Measurements from ENCODE around the gene CADPS. TPM values are rescaled to one million over a fixed set of nuclear protein-coding genes. Genes with fewer than 3 reads are reported as not detected.

CADPS gene
- total RNA-seq, 1 donor from 2014 or later, result 1.3 TPM

- H3K4me3 ChIP-seq (ENCODE audit: low read depth, low read length), result no peak overlapping the region
- peak; percentile 66 for FAIRE-seq
These were observed 209.4 kb downstream of the CADPS start for GRCh38 chr3:62665627-62666437.

GRCh38 chr3:62662677-62663076, 212.5 kb downstream of the CADPS start:
- TF ChIP-seq, protein P1, sequence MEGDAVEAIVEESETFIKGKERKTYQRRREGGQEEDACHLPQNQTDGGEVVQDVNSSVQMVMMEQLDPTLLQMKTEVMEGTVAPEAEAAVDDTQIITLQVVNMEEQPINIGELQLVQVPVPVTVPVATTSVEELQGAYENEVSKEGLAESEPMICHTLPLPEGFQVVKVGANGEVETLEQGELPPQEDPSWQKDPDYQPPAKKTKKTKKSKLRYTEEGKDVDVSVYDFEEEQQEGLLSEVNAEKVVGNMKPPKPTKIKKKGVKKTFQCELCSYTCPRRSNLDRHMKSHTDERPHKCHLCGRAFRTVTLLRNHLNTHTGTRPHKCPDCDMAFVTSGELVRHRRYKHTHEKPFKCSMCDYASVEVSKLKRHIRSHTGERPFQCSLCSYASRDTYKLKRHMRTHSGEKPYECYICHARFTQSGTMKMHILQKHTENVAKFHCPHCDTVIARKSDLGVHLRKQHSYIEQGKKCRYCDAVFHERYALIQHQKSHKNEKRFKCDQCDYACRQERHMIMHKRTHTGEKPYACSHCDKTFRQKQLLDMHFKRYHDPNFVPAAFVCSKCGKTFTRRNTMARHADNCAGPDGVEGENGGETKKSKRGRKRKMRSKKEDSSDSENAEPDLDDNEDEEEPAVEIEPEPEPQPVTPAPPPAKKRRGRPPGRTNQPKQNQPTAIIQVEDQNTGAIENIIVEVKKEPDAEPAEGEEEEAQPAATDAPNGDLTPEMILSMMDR (IDR thresholded peaks at IDR 0.05; ENCODE audit: insufficient read depth, low read length, severe bottlenecking), result no peak
- FAIRE-seq (no peak), DNase-seq (ENCODE audit: low read depth) (no peak)
- Histone ChIP-seq H3K36me3 (ENCODE audit: control insufficient read depth, insufficient read depth, low read length) (no peaks in the 10 kb centered on the region), H3K27me3 (ENCODE audit: control insufficient read depth, insufficient read depth, low read length) (no peaks in the 10 kb centered on the region), H3K4me3 (ENCODE audit: low read depth, low read length) (no peak overlapping the region)

More at GRCh38 chr3:62665627-62666437, 209.4 kb downstream of the CADPS start:
- H3K27me3 ChIP-seq (ENCODE audit: control insufficient read depth, insufficient read depth, low read length), result no peaks in the 10 kb centered on the region
- H3K36me3 ChIP-seq (ENCODE audit: control insufficient read depth, insufficient read depth, low read length), result no peaks in the 10 kb centered on the region
- TF ChIP-seq, protein P1 (IDR thresholded peaks at IDR 0.05; ENCODE audit: insufficient read depth, low read length, severe bottlenecking), result peak; percentile 86
- peak; percentile 66 for DNase-seq (ENCODE audit: low read depth)

DNA sequence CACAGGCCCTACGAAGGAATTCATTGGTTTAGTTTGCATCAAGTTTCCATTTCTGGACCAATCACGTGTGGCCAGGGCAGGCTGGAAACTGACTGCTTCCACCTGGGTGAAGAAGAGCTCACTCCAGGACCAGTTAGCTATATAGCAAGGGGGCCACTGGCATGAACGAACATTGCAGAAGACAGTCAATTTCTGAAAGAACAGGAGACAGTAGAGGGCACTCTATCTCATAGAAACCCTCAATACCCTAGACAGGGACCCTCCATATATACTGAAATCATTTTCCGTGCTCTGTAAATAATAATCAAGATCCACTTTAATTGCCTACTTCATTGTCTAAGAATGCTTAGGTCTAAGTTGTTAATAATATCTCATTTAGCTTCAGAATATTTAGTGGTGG, 215.6 kb downstream of the CADPS start:
- no peak for DNase-seq (ENCODE audit: low read depth)
- Histone ChIP-seq H3K27me3 (ENCODE audit: control insufficient read depth, insufficient read depth, low read length) (no peaks in the 10 kb centered on the region), H3K4me3 (ENCODE audit: low read depth, low read length) (no peak overlapping the region), H3K36me3 (ENCODE audit: control insufficient read depth, insufficient read depth, low read length) (no peaks in the 10 kb centered on the region)
- TF ChIP-seq, protein P1 (IDR thresholded peaks at IDR 0.05; ENCODE audit: insufficient read depth, low read length, severe bottlenecking), result no peak
- no peak for FAIRE-seq

DNA sequence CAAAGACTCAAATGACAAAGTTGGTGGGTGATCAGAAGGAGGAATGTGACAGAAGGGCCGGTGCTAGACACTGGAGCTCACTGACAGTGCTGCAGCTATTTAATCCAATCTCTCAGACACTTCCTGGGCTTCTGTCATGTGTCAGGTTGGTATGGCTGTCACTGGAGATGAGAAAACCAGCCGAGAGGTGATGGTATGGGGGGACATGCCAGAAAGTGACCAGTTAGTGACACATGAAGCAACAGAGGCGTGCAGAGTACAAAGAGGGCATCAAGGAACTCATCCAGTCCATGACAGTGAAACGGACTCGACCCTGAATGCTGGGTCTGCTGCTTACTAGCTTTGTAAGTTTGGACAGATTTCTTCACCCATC, 219.5 kb downstream of the CADPS start:
- DNase-seq (ENCODE audit: low read depth) (no peak), FAIRE-seq (no peak)
- no peaks in the 10 kb centered on the region for H3K27me3 ChIP-seq (ENCODE audit: control insufficient read depth, insufficient read depth, low read length)
- H3K4me3 ChIP-seq (ENCODE audit: low read depth, low read length), result no peak overlapping the region
- TF ChIP-seq, protein P1 (IDR thresholded peaks at IDR 0.05; ENCODE audit: insufficient read depth, low read length, severe bottlenecking), result no peak
- H3K36me3 ChIP-seq (ENCODE audit: control insufficient read depth, insufficient read depth, low read length), result no peaks in the 10 kb centered on the region

DNA sequence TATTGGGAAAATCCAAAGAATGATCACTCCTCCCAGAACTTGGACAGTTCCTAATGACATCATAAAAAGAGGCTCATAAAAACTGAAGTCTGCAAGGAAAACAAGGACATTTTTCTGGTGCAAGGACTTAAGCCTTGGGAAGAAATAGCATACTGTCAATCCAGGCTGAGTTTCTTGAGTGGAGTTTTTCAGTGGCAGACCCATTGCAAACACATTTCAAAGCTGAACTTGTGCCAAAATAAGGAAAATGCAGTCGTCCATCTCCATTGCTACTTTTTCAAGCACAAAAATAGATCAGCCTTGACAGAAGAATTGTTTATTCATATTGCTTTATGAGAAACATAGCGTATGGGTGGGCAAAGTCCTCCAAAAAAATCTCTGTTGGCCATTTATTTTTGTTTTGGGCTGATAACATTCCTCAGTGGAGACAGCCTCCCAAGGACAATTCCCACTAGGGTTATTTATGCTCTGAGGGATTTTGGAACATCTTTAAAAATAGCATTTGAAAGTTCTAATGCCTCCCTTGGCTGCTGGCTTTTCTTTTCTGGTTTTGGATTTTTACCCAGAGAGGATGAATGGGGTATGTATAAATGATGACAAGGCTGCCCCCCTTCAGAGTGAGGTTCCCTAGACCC, 220.0 kb downstream of the CADPS start:
- no peak for FAIRE-seq
- H3K36me3 ChIP-seq (ENCODE audit: control insufficient read depth, insufficient read depth, low read length), result no peaks in the 10 kb centered on the region
- TF ChIP-seq, protein P1 (IDR thresholded peaks at IDR 0.05; ENCODE audit: insufficient read depth, low read length, severe bottlenecking), result no peak

More for the DNA sequence above, 220.0 kb downstream of the CADPS start:
- no peak overlapping the region for H3K4me3 ChIP-seq (ENCODE audit: low read depth, low read length)
- H3K27me3 ChIP-seq (ENCODE audit: control insufficient read depth, insufficient read depth, low read length), result no peaks in the 10 kb centered on the region
- no peak for DNase-seq (ENCODE audit: low read depth)

Measured in bronchial epithelial cell (primary cell).